ENCODE data around the gene NFAM1.

The NFAM1 gene

DNA sequence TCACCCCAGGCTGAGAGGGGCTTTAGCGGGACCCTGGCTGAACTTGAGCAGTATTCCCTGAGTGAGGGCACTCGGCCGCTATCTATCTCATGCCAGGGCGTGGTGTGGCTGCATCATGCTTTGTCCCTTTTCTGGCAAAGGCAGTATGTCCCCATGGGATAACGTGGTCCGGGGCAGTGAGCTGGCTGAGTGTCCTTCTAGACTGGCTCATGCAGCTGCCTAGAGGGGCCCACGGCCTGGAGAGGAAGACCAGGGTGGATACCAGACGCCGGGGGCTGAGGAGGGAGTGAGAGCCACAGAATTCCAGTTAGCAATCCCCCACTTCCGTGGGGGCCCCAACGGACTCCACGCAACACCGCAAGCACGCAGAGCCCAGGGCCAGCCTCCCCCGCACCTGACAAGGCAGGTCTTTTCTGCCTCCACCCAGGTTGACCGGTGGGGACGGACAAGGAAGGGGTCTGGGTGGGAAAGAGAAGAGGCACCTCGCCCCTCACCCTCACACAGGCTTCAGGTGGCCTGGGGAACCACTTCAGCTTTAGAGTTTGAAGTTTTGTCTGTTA, 15.5 kb downstream of the NFAM1 start:
- DNase-seq (ENCODE audit: low spot score) = no peak

DNA sequence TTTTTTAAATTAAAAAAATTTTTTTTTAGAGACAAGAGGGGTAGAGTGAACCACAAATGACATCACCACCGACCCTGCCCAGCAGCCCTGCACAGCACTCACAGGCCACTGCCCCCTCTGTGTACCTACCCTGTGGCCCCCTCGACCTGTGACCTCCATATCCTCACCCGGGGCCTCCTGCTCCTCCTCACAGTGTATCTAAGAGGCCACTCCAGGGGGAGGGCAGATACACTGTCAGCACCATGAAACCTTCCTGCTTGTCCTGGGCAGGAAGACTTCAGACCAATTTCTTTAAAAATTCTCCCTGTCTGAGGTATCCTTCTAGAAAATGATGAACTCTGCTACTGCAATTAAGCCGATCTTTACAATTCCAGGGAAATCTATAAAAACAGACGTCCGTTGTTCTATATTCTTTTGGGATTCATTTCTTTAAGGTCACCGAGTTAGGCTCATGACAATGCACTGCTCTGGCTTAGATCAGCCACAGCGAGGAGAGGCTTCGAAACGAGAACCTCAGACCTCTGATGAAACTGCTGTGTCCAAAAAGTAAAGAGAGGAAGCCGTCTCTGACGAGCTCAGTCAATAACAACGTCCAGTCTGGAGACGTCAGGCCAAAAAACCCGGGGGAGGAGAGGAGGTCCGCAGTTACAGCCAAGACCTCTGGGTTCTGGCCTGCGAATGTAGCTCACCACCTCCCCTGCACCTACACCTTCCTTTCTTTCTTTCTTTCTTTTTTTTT, 17.5 kb downstream of the NFAM1 start:
- no peak for DNase-seq (ENCODE audit: low spot score)

DNA sequence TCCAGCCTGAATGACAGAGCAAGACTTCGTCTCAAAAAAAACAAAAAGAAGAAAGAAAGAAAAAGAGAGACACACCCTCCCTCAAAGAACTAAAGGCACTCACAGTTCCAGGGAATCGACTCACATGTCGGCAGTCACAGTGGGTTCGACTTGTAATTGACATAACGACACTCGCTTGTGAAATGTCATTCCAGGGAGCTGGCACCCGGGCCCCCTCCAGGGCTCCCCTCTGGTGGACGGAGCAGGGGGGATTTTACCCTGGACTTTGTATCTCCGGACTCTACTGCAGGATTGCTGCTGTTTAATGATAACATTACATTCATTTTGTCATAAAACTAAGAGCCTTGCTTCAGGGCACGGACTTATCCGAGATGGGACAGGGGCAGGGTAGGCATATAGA, 18.2 kb downstream of the NFAM1 start:
- no peak for DNase-seq (ENCODE audit: low spot score)

DNA sequence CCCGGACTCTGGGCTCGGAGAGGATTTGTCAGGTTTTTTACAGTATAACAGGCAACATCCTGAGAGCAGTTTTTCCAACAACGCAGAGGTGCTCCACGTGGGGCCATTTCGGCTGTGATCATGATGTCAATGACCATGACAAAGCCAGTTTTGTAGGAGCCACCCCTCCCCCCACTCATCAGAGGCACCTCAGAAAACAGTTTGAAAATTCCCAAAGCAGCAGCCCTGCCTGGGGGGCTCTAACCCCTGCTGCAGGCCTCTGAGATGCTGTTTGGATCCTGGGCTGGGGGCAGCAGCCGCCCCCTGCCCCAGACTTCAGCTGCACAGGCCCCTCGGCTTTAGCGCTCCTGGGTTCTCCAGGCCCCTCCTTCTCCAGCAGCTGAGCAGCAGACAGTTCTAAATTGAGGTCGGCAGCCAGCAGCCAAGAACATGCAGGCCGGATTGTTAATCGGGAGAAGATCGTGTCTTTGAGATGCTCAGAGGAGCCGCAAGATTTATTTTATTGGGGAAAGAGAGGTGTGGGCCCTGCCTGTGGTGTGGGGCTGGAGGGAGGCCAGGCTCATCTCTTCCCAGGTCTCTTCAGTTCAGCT, 19.4 kb downstream of the NFAM1 start:
- DNase-seq (ENCODE audit: low spot score) = peak; percentile 52

DNA sequence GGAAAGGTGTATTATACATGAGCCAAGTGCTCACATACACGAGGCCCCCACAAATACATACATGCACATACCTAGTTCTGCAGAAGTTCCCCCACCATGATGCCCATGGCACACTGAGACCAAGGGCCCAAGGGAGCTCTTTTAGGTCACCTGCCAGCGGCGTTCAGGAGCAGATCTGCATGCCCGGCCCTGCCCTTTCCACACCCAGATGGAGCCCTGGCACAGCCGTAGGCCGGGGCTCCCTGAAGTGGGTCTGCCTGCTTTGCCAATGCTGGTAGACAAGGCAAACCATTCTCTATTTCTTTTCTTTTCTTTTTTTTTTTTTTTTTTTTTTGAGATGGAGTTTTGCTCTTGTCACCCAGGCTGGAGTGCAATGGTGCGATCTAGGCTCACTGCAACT, 21.5 kb downstream of the NFAM1 start:
- DNase-seq (ENCODE audit: low spot score) = no peak

DNA sequence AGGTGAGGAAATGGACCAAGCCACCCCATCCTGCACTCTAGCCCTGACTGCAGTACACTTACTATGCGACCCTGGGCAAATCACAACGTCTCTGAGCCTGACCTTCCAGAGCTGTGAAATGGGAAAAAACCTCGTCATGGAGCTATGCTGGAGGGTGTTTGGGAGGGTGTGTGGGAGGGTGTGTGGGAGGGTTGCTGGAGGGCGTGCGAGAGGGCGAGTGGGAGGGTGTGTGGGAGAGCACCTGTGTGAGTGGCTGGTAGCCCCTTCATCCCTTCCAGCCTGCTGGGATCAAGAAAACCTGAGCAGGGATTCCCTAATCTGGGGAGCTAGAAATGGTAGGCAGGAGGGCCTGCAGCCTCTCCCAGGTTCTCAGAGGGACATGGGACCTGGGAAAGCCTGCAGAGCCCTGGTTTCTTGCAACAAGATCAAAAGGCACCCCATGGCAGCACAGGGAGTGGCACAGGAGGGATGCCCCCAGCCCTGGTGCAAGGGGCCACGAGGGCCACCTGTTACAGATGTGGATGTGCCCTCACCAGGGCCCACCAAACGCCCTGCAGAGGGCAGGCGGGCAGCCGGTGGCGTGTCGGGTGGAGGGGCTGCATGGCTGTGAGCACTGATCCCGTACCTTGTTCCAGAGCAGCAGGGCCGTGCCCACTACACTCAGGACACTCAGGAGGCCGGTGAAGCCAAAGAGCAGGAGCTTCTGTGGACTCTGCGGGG, 23.2 kb downstream of the NFAM1 start:
- no peak for DNase-seq (ENCODE audit: low spot score)

DNA sequence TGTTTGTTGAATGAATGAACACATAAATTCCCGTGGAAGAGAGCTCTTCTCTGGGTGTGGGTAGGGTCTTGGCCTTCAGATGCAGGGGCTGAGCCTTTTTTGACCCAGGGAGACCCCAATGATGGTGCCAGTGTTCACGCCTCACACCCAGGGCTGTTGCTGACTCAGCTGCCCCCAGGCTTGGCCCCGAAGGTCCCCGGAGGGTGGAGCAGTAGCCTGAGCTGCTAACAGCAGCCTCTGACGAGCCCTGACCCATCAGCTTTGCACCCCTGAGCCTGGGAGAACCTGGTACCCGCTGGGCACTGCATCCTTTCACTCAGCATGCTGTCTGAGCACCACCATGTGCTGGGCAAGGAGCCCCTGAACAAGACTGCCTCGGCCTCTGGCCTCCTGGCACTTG, 23.9 kb downstream of the NFAM1 start:
- DNase-seq (ENCODE audit: low spot score) = no peak

DNA sequence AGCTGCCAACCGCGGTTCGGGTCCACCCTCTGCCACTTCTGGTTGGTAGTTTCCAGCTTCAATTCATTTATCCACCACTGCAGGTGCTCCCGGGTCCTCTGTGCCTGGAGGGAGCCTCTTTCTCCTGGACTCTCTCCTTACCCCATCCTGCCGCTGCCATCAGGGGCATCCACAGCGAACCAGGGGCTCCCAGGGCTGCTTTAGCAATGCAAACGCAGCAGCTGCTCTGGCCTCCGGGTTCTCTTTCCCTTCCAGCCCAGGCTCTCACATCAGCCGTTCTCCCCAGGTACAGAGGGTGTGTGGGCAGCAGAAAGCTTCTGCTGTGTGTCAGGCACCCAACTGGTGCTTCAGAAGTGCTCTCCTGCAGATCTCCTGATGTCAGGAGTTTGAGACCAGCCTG, 27.9 kb downstream of the NFAM1 start:
- no peak for DNase-seq (ENCODE audit: low spot score)

DNA sequence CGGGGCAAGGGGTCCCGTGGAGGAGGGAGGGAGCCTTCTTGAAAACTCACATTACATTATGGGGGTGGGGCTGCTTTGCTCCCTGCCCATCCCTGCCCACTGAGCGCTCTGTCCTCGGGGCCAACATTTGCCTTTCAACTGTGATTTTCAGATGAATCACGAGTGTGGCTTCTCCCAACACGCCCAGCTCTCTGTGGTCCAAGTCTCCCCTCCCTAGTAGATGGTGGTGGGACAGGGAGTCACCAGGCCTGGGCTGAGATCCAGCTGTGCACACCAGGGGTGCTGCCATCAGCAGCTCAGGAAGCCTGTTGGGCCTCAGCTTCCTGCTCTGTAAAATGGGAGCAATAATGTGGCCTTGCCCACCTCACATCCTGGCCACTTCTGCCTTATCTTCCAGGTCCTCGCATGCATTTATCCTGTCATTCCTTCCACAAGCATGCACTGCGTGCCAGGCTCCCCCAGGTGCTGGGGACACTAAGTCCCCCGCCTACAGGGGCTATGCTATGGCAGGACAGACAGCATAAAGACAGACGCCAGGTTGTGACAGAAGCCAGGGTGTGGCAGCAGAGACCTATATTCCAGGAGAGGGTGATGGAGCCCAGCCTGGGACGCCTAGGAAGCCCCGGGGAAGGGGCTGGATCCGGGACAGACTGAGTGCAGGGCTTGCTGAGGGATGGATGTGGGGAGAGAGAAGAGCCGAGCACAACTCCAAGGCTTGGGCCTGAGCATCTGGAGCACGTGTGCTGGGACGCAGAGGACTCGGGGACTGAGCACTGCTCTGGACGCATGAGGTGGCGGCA, 30.5 kb downstream of the NFAM1 start:
- DNase-seq (ENCODE audit: low spot score) = no peak

DNA sequence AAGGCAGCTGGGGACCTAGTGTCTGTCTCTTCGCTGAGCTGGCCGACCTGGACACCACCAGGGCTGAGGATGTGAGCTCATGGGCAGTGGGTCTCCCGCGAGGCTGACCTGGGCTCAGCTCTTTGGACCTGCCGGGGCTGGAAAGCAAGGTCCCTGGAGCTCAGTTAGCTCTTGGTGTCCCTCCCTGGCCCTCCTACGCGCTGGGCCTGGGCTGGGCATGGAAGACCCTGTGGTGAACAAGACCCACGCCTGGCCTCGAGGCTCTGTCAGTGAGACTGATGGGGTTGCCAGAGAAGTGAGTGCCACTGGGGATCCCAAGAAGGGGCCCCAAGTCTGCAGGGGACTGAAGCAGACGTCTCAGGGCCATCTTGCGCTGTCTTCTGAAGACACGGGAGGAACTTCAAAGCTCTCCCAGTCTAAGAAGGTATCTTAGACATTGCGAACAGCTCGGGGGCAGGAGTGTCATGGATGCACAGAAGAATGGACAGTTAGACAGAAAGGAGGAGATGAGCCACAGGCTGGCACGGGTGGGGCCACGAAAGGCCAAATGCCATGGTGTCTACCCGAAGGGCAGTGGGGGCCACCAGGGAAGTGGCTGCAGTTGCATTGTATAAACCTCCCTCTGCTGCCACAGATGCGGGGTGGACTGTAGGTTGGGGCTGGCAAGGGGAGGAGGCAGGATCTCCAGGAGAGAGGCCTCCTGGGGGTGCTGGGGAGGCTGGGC, 31.2 kb downstream of the NFAM1 start:
- no peak for DNase-seq (ENCODE audit: low spot score)

DNA sequence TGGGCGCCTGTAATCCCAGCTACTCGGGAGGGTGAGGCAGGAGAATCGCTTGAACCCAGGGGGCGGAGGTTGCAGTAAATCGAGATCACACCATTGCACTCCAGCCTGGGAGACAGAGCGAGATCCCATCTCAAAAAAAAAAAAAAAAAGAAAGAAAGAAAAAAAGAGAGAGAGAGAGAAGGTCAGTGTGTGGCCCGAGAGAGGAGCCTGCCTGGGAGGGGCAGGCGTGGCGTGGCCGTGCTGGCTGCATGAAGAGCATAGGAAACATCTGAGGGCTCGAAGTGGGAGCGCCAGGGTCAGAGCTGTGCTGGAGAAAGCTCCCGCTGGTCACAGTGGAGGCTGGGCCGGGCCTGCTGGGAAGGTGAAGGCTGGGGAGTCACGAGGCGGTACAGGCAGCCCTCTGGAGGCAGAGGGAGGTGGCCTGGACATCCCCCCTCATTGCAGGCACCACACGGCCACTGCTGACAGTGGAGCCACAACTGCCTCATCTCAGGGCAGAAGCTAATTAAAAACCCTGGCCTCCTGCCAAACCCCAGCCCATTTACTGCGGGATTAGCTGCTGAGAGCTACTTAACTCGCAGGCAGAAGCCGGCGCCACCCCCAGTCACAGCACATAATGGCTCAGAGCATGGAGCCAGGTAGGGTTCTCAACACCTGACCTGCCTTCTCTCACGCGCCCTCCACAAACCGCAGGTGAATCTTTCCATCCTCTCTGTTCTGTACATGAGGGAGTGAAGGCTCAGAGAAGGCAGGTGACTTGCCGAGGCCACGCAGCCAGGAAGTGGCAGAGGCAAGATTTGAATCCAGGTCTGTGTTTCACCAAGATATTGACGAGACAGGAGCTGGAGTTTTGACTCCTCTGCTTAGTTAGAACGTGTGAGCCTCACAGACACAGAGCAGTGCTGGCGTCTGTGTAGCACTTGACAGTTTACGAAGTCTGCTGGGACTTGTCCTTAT, 32.6 kb downstream of the NFAM1 start:
- DNase-seq (ENCODE audit: low spot score) = peak; percentile 90

DNA sequence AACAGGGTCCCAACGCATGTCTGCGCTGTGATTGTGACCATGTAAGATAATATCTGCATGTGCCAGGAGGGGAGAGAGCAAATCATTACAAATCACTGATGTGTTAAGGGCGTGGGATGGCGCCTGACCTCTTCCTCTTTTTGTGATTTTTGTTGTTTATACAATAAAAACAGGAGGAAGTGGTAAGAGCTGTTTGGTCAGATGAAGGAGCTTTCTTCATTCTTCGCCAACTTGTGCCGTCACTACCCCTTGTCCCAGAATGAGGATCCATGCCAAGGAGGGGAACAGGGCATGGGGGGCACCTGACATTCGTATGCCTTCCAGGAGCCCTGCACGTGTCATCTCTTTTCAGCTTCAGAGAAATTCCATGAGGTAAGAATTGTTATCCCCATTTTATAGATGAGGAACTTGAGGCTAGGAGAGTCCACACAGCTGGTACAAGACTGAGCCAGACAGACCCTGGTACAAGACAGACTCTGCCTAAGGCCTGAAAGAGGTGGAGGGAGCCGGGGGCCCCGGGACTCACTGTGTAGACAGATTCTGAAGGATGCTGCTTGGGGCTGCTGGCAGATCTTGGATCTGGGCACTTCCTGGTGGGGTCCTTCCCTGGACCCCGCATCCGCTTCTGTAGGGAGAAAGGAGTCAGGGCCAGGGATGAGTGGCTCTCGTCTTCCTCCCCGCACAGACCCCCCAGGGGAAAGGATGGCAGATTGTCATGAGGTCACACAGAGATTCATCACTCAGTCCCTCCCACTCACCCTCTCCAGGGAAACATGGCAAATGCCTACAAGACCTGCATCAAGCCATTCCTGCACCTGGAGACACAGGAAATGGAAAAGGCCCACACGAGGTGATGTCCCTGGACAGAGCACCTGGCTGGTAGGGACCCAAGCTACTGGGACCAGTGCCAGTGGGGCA, 34.6 kb downstream of the NFAM1 start:
- no peak for DNase-seq (ENCODE audit: low spot score)

DNA sequence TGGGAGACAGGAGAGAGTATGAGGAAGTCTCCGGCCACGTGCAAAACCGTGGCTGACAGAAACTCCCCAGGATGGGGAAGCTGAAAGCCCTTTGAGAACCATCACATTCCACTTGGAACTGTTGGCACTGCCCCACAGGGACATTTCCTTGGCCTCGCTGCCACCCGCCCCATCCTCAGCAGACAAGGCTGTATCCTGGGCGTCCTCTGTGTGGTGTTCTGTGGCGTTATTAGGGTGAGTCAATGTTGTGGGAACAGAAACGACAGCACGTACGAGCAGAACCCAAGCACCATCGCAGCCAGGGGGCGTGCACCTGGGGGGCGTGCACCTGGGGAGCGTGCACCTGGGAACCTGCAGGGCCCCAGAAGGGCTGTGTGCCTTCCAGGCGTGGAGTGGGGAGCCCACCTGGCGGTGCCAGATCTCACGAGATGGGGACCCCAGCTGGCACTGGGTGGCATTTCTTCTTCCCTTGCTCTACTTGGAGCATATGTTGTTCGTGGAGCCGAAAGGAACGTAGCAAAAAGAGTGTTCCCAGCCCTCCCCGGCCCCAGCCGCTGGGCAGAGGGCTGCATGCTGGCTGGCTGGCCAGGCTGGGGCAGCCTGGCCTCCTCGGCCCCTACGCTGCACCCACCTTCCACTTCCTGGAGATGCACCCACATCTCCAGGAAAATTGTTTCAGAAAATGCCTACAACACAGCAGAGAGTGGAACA, 35.4 kb downstream of the NFAM1 start:
- no peak for DNase-seq (ENCODE audit: low spot score)

DNA sequence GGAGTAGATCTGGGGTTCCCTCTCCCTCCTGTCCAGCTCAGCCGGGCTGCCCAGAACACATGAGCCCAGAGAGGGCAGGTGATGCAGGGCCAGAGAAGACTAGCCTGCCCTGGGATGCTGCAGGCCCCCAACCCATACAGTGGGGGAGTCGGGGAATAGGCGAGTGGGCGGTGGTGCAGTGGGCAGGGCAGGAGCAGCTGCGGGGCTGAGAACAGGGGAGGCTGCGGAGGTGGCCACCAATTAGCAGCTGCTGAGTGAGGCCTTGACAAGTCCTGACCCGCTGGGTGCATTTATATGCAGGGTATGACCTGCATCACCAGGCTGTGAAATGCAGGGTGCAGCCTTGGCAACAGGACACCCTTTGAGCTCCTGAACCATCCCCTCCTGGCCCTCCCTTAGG, 43.1 kb downstream of the NFAM1 start:
- no peak for DNase-seq (ENCODE audit: low spot score)

DNA sequence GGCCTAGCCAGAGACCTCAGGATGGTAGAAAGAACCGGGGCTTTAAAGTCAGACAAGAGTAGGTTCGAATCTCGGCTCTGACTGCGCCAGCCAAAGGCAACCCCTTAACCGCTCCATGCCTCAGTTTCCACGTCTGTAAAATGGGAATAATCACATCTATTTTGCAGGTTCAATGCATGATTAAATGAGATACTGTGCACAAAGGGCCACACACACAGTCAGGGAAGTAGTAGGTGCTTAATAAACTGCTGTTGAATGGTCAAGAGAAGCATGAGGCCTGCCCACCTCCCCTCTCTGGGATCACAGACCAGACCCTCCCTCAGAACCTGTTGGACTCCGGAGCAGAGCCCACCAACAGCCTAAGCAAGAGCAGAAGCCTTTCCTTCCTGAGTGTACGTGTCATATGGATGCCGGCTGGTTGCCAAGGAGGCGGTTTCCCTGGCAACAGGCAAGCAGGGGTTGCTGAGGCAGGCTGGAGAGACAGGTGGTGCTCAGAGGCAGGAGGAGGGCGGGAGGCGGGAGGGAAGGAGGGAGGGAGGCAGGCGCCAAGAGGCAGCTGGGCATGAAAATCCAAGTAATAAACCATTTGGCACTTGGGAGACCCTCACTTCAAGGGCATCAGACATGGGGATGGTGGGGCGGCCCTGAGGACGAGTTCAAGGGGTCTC, 43.9 kb downstream of the NFAM1 start:
- DNase-seq (ENCODE audit: low spot score) = peak; percentile 94

DNA sequence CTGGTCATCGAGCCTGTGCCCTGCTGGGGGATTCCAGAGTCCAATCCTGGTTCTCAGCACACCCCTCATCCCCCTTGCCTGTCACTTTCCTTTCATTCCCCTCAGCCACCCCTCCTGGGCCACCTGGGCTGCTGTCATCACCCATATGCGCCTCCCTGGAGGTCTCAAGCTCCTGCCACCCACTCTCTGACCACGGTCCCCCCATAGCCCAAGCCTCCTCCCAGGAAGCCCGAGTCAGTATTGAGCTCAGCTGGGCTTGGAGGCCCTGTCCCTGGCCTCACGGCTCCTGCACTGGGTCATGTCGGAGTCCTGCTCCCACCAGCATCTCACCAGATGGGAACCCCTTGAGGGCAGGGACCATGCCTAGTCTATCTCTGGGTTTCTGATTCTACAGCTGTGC, 44.6 kb downstream of the NFAM1 start:
- no peak for DNase-seq (ENCODE audit: low spot score)

DNA sequence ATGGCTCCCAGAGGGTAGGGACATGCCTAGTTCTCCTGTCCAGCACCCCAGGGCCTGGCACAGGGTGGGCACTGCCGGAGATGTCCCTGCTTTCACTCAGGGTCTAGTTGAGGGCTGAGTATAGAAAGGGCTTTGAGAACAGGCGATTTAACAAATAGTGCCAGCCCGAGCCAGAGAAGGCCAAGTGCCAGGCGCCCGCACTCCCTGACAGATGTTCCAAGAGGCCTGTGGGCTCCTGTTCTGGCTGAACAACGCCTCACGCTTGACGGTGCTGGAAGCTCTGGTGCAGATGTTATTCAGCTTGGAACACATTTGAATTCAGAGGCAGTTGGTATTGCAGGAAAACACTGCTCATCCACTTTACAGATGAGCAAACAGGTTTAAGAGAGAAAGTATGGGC, 46.5 kb downstream of the NFAM1 start:
- no peak for DNase-seq (ENCODE audit: low spot score)

DNA sequence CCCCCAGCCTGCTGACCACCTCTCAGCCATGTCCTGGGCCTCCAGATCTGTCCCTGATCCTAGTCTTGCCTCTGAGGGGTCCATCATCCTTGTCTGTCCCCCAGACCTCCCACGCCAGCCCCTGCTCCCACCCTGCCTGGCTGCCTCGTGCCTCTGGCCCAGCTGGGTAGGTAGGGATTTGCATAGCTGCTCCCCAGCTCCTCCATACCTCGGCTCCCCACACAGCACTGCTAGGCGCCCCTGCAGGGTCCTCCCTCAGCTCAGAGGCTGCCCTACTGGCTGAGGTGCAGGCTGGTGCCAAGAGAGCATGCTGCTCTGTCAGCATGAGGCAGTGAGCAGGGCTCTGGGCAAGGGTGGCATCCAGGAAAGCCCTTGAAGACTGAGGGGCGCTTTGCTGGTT, 47.7 kb downstream of the NFAM1 start:
- no peak for DNase-seq (ENCODE audit: low spot score)
